Activated CD4-positive, alpha-beta T cell treated with anti-CD3 and anti-CD28 coated beads, Interleukin-2, amount 10 ng/mL, durations not matched to agents 24 days and 14 days (primary cell): Measurements from ENCODE around the gene PPP1R2. TPM values are rescaled to one million over a fixed set of nuclear protein-coding genes. Genes with fewer than 3 reads are reported as not detected.
A peak's percentile ranks its signal among the peaks of the same experiment; 100 is the strongest.

Experiments used
- DNase-seq: peaks from one replicate; pipeline ENCODE4 v3.0.0; 2022
- H3K27ac Mint-ChIP-seq: one replicate; pipeline ENCODE4 v1.8.0; 2022; ENCODE audit warnings: mild to moderate bottlenecking, mixed read lengths
- H3K27me3 Mint-ChIP-seq: one replicate; pipeline ENCODE4 v1.8.0; 2022; ENCODE audit warnings: mixed read lengths
- H3K36me3 Mint-ChIP-seq: one replicate; pipeline ENCODE4 v1.8.0; 2022; ENCODE audit warnings: low read depth, mild to moderate bottlenecking, mixed read lengths
- H3K4me1 Mint-ChIP-seq: one replicate; pipeline ENCODE4 v1.8.0; 2021; ENCODE audit warnings: mixed read lengths
- H3K4me3 Mint-ChIP-seq: one replicate; pipeline ENCODE4 v1.8.0; 2022; ENCODE audit warnings: mild to moderate bottlenecking, moderate library complexity, mixed read lengths
- H3K9me3 Mint-ChIP-seq: one replicate; pipeline ENCODE4 v1.8.0; 2021; ENCODE audit warnings: mixed read lengths
- intact Hi-C: fragments of 100-400 bp; cut with micrococcal nuclease; formaldehyde crosslinking; loops from one replicate; pipeline ENCODE4 v1.15.1; 2023
- total RNA-seq: library from RNA; stranded (reverse); gene quantifications from 2 replicates; pipeline ENCODE4 v1.2.3, GENCODE V29; 2022

The PPP1R2 gene
- total RNA-seq, 1 donor from 2014 or later: 78.2 TPM

DNA sequence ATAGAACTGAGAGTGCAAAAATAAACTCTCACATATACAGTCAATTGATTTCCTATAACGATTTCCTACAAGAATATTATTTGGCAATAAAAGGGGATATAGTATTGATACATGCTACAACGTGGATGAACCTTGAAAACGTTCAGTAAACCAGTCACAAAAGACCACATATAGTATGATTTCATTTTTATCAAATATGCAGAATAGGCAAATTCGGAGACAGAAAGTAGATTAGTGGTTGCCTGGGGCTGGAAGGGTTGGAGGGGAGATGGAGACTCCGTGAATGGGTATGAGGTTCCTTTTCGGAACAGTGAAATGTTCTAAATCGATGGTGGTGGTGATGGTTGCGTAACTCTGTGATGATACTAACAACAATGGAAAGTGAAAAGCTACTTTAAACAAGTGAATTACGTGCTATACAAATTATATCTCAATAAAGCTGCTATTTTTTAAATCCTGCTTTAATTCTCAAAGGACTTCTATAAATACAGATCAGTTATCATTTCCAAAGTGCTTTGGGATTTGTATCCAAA is 34.6 kb upstream of the PPP1R2 start:
- Mint-ChIP-seq H3K9me3 (no peaks in the 10 kb centered on the region), H3K27me3 (no peaks in the 10 kb centered on the region)

DNA sequence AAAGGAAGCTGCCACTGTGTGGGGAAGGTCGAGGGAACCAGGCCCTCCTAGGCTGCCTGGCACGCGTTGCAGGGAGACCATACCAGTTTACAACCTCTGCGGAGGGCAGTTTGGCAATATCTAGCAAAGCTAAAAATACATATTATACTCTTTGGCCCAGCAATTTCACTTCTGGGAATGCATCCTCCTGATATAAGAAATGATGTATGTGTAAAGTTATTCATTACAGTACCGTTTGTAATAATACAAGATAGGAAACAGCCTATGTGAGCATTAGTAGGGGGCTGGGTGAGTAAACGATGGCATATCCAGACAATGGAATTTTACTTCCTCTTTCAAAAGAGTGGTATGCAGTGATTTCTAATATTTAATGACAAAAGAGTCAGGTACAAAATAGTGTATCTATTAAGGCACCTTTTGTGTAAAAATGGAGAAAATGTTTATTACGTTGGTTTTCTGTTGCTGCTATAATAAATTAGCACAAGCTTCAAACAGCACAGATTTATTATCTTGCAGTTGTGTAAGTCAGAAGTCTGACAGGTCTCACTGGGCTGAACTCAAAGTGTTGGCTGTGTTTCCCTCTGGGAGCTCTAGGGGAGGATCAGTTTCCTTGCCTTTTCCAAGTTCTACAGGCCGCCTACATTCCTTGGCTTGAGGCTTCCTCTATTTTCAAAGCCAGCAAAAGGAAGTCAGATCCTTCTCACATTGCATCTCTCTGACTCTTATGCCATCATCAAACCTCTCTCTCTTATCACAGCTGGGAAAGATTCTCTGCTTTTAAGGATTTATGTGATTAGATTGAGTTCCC is 31.6 kb upstream of the PPP1R2 start:
- Mint-ChIP-seq H3K4me3 (no peak overlapping the region), H3K36me3 (no peaks in the 10 kb centered on the region), H3K4me1 (peaks cover 4% of the 10 kb centered on the region), H3K27ac (no peak overlapping the region), H3K27me3 (no peaks in the 10 kb centered on the region), H3K9me3 (no peaks in the 10 kb centered on the region)
- intact Hi-C loops: no loop called here
- no peak for DNase-seq

More for the DNA sequence above, 34.6 kb upstream of the PPP1R2 start:
- intact Hi-C loops: no loop called here
- H3K4me3 Mint-ChIP-seq: no peak overlapping the region
- DNase-seq: no peak
- no peaks in the 10 kb centered on the region for H3K36me3 Mint-ChIP-seq
- H3K4me1 Mint-ChIP-seq: peaks cover 4% of the 10 kb centered on the region
- no peak overlapping the region for H3K27ac Mint-ChIP-seq

- H3K4me1 Mint-ChIP-seq: peaks cover 4% of the 10 kb centered on the region
- H3K4me3 Mint-ChIP-seq: no peak overlapping the region
- DNase-seq: no peak
- intact Hi-C loops: no loop called here
- H3K27ac Mint-ChIP-seq: no peak overlapping the region
- no peaks in the 10 kb centered on the region for H3K36me3 Mint-ChIP-seq
- no peaks in the 10 kb centered on the region for H3K27me3 Mint-ChIP-seq
- H3K9me3 Mint-ChIP-seq: no peaks in the 10 kb centered on the region
Observed at GRCh38 chr3:195573611-195574496, 30.7 kb upstream of the PPP1R2 start.

DNA sequence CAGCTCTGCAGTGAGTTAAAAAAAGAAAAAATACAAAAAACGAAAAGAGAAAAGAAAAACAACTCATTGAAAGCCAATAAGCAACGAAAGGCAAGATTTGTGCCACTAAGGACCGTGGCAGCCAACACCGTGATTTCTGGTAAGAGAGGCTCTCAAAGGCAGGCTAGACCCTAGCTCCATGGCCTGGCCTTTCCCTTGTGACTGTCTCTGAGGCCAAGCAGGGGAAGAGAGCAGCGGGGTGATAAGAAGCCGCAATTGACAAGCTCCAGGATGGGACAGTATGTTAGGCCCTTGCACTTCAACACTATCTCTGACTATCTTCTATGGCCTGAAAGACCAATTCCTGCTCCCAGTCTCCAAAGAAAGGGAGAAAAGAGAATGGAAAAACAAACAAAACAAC is 28.2 kb upstream of the PPP1R2 start:
- no peak overlapping the region for H3K4me3 Mint-ChIP-seq
- no peaks in the 10 kb centered on the region for H3K36me3 Mint-ChIP-seq
- no peak overlapping the region for H3K27ac Mint-ChIP-seq
- H3K4me1 Mint-ChIP-seq: peaks cover 4% of the 10 kb centered on the region
- H3K9me3 Mint-ChIP-seq: no peaks in the 10 kb centered on the region
- intact Hi-C loops: no loop called here
- peaks cover 5% of the 10 kb centered on the region for H3K27me3 Mint-ChIP-seq
- DNase-seq: no peak

DNA sequence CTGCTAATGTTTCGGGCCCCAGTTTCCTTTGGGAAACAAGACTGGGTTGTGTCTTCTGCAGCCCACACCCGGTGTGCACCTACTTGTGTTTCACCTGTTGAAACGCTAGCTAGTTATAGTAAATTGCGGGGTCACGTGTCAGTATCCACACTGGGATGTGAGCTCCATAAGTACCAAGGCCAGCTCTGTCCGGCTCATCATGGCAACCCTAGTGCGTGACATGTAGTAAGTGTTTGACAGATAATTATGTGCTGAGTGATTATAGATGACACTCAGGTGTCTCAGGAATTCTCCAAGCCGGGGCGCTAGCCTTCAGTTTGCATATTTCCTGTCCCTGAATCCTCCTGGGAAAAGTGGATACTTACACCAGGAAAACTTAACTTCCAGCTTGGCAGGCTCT is 27.8 kb upstream of the PPP1R2 start:
- H3K4me3 Mint-ChIP-seq: no peak overlapping the region
- intact Hi-C loops: no loop called here
- H3K36me3 Mint-ChIP-seq: no peaks in the 10 kb centered on the region

GRCh38 chr3:195570344-195570743 is 27.2 kb upstream of the PPP1R2 start:
- DNase-seq: no peak
- Mint-ChIP-seq H3K4me1 (peaks cover 4% of the 10 kb centered on the region), H3K4me3 (no peak overlapping the region), H3K27me3 (peaks cover 7% of the 10 kb centered on the region), H3K36me3 (no peaks in the 10 kb centered on the region), H3K27ac (no peak overlapping the region), H3K9me3 (no peaks in the 10 kb centered on the region)
- intact Hi-C loops: no loop called here

More for the DNA sequence above, 27.8 kb upstream of the PPP1R2 start:
- H3K27me3 Mint-ChIP-seq: peaks cover 5% of the 10 kb centered on the region
- peaks cover 4% of the 10 kb centered on the region for H3K4me1 Mint-ChIP-seq
- DNase-seq: no peak
- H3K9me3 Mint-ChIP-seq: no peaks in the 10 kb centered on the region
- no peak overlapping the region for H3K27ac Mint-ChIP-seq

DNA sequence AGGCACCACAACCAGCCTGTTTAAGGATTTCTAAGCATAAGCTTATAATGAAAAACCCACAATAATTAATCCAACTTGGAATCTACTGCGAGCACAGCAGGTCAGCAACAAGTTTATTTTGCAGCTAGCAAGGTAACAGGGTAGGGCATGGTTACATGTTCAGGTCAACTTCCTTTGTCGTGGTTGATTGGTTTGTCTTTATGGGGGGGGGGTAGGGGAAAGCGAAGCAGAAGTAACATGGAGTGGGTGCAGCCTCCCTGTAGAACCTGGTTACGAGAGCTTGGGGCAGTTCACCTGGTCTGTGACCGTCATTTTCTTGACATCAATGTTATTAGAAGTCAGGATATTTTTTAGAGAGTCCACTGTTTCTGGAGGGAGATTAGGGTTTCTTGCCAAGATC is 25.5 kb upstream of the PPP1R2 start:
- H3K4me3 Mint-ChIP-seq: no peak overlapping the region
- no peaks in the 10 kb centered on the region for H3K9me3 Mint-ChIP-seq
- intact Hi-C loops: no loop called here
- peaks cover 7% of the 10 kb centered on the region for H3K27me3 Mint-ChIP-seq
- no peak for DNase-seq
- peaks cover 4% of the 10 kb centered on the region for H3K4me1 Mint-ChIP-seq
- H3K27ac Mint-ChIP-seq: no peak overlapping the region
- no peaks in the 10 kb centered on the region for H3K36me3 Mint-ChIP-seq

DNA sequence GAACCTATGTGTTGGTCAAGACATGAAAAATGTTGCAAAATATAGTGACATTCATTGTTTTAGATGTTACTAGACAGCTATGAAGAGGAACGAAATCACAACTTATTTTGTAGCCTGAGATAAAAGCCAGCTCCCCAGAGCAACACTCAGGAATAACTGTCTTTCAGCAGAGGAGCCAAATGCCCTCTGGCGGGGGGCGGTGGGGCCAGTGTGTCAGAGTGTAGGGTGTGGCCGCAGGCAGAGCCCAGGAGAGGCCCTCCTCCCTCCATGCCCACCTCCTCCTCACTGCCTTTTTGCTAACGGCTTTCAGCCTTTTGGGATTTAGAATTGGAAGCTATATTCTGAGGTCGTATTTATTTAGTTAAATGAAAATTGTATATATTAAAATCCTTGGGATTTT is 23.7 kb upstream of the PPP1R2 start:
- Mint-ChIP-seq H3K27ac (no peak overlapping the region), H3K27me3 (peaks cover 7% of the 10 kb centered on the region), H3K9me3 (no peaks in the 10 kb centered on the region), H3K4me1 (peaks cover 4% of the 10 kb centered on the region), H3K4me3 (no peak overlapping the region), H3K36me3 (no peaks in the 10 kb centered on the region)
- intact Hi-C loops: no loop called here
- DNase-seq: no peak

GRCh38 chr3:195565716-195566115 is 22.6 kb upstream of the PPP1R2 start:
- no peak for DNase-seq
- Mint-ChIP-seq H3K36me3 (no peaks in the 10 kb centered on the region), H3K9me3 (no peaks in the 10 kb centered on the region), H3K4me1 (peaks cover 4% of the 10 kb centered on the region), H3K27ac (no peak overlapping the region), H3K4me3 (no peak overlapping the region), H3K27me3 (peaks cover 7% of the 10 kb centered on the region)
- intact Hi-C loops: no loop called here

DNA sequence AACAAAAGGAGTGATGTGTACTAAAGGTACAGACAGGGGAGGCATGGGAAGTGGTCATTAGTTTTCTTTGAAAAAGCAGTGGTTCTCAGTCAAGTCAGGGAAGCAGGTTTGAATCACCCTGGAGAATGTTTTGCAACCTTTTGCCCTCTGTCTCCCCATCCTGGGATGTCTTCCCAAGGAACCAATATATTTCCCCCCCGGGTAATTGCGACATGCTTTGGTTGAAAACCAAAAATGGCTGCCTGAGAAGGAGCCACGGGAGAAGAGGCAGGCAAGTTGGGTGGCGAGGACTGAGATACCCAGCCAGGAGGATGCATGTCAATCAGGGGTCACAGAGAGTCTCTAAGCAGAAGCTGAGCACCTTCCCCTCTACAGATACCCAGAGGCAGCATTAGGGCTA is 20.2 kb upstream of the PPP1R2 start:
- intact Hi-C loops: no loop called here
- Mint-ChIP-seq H3K27ac (no peak overlapping the region), H3K4me1 (peaks cover 5% of the 10 kb centered on the region), H3K4me3 (no peak overlapping the region), H3K36me3 (no peaks in the 10 kb centered on the region), H3K27me3 (peaks cover 7% of the 10 kb centered on the region), H3K9me3 (no peaks in the 10 kb centered on the region)
- no peak for DNase-seq

GRCh38 chr3:195559723-195560409 is 16.7 kb upstream of the PPP1R2 start:
- Mint-ChIP-seq H3K27ac (no peak overlapping the region), H3K4me1 (peaks cover 20% of the 10 kb centered on the region), H3K27me3 (no peaks in the 10 kb centered on the region), H3K9me3 (no peaks in the 10 kb centered on the region), H3K4me3 (no peak overlapping the region), H3K36me3 (no peaks in the 10 kb centered on the region)
- no peak for DNase-seq
- intact Hi-C loops: loop anchor here (1.0 kb wide), 1 partner anchor 291 kb away; no protein-coding TSS in a partner anchor

- Mint-ChIP-seq H3K4me3 (no peak overlapping the region), H3K27ac (peak overlapping the region; percentile 25), H3K4me1 (peaks cover 25% of the 10 kb centered on the region), H3K27me3 (no peaks in the 10 kb centered on the region), H3K9me3 (no peaks in the 10 kb centered on the region), H3K36me3 (no peaks in the 10 kb centered on the region)
- intact Hi-C loops: loop anchor here (1.0 kb wide), 1 partner anchor 293 kb away; no protein-coding TSS in a partner anchor
- peak; percentile 84 for DNase-seq
Observed at GRCh38 chr3:195558602-195559001, 15.5 kb upstream of the PPP1R2 start.

DNA sequence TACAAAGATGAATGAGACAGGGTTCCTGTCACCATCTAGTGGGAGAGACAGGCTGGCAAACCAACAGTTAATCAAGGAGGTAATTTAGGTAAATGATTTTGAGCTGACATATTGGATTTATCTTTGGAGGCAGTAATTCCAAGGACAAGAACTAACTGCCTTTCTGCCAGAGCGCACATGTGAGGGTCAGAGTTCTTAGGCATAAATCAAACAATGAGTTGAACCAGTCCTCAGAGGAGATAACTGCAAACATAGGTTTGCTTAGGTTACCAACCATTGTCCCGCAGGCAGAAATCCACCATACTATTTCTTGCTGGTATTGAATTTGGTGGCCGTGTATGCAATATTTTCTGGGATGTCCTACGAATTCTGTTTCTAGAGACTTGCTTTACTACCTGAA is 14.2 kb upstream of the PPP1R2 start:
- intact Hi-C loops: no loop called here

More for the DNA sequence above, 14.2 kb upstream of the PPP1R2 start:
- Mint-ChIP-seq H3K27ac (no peak overlapping the region), H3K27me3 (no peaks in the 10 kb centered on the region), H3K4me3 (no peak overlapping the region), H3K4me1 (peaks cover 35% of the 10 kb centered on the region), H3K36me3 (no peaks in the 10 kb centered on the region), H3K9me3 (no peaks in the 10 kb centered on the region)
- no peak for DNase-seq
